Measurements from ENCODE around the gene RFX1.
"Not testable (repeated sequence)": the region's sequence is repeated elsewhere in the genome, so short reads cannot be mapped to it uniquely, and the experiment has no call there.

Gene RFX1

GRCh38 chr19:14027856-14028450 is 21.8 kb upstream of the RFX1 start, which contains the start of gene RLN3:
Gene RLN3 (plus strand): TSS chr19:14028148. CDS start chr19:14028205, 57 bp downstream.
- TF ChIP-seq, protein P1, sequence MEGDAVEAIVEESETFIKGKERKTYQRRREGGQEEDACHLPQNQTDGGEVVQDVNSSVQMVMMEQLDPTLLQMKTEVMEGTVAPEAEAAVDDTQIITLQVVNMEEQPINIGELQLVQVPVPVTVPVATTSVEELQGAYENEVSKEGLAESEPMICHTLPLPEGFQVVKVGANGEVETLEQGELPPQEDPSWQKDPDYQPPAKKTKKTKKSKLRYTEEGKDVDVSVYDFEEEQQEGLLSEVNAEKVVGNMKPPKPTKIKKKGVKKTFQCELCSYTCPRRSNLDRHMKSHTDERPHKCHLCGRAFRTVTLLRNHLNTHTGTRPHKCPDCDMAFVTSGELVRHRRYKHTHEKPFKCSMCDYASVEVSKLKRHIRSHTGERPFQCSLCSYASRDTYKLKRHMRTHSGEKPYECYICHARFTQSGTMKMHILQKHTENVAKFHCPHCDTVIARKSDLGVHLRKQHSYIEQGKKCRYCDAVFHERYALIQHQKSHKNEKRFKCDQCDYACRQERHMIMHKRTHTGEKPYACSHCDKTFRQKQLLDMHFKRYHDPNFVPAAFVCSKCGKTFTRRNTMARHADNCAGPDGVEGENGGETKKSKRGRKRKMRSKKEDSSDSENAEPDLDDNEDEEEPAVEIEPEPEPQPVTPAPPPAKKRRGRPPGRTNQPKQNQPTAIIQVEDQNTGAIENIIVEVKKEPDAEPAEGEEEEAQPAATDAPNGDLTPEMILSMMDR (IDR thresholded peaks at IDR 0.05; ENCODE audit: borderline replicate concordance, control extremely low read depth, extremely low read depth, insufficient read depth, missing control alignments) = no peak
- peak; percentile 23 for DNase-seq (ENCODE audit: low spot score)
- in situ Hi-C loops (cut with MboI; ENCODE audit: low sequenced_read_pairs, unreplicated experiment) = no loop called here

DNA sequence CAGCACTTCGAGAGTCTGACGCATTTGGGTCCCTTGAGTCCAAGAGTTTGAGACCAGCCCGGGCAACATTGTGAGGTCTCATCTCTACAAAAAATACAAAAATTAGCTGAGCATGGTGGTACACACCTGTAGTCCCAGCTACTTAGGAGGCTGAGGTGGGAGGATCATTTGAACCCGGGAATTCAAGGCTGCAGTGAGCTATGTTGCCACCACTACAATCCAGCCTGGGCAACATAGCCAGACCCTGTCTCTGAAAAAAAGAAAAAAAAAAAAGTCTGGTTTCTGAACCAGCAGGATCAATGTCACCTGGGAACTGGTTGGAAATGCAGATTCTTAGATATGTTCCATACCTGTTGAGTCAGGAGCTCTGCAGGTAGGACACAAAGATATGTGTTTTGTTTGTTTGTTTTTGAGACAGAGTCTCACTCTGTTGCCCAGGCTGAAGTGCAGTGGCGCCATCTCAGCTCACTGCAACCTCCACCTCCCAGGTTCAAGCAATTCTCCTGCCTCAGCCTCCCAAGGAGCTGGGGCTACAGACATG is 20.6 kb upstream of the RFX1 start:
- in situ Hi-C loops (cut with MboI; ENCODE audit: low sequenced_read_pairs, unreplicated experiment); DNase-seq (ENCODE audit: low spot score): not testable (repeated sequence)

DNA sequence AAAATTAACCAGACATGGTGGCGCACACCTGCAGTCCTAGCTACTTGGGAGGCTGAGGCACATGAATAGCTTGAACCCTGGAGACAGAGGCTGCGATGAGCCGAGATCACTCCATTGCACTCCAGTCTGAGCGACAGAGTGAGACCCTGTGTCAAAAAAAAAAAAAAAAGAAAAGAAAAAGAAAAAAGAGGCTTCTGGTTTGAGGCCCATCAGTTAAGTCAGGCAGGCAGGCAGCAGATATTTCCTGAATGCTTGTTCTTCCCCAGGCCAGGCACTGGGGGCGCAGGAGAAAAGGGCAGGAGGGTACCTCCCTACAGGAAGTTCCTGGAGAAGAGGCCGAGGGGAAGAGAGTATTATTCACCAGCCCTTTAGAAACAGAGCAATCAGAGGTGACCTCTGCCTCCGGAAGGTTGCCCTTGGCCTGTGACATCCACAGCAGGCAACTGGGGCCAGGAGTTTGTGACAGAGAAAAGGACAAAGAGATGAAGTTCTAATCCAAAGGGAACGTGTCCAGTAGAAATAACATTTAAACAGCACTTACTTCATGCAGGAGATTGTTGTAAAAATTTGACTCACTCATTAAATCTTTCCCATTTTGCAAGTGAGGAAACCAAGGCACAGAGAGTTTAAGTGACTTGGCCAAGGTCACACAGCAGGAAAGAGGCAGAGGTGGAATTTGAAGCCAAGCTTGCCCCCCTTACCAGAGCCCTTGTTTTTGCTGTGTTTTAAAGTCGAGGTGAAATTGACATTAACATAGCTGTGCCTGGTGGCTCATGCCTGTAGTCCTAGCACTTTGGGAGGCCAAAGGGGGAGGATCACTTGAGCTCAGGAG is 17.5 kb upstream of the RFX1 start:
- in situ Hi-C loops (cut with MboI; ENCODE audit: low sequenced_read_pairs, unreplicated experiment) = no loop called here
- DNase-seq (ENCODE audit: low spot score) = no peak
- TF ChIP-seq, protein P1 (IDR thresholded peaks at IDR 0.05; ENCODE audit: borderline replicate concordance, control extremely low read depth, extremely low read depth, insufficient read depth, missing control alignments) = no peak

- TF ChIP-seq, protein P1 (IDR thresholded peaks at IDR 0.05; ENCODE audit: borderline replicate concordance, control extremely low read depth, extremely low read depth, insufficient read depth, missing control alignments) = no peak
- in situ Hi-C loops (cut with MboI; ENCODE audit: low sequenced_read_pairs, unreplicated experiment) = no loop called here
- no peak for DNase-seq (ENCODE audit: low spot score)
Measured at GRCh38 chr19:14022469-14022868, 16.3 kb upstream of the RFX1 start.

- TF ChIP-seq, protein P1 (IDR thresholded peaks at IDR 0.05; ENCODE audit: borderline replicate concordance, control extremely low read depth, extremely low read depth, insufficient read depth, missing control alignments) = no peak
- DNase-seq (ENCODE audit: low spot score) = no peak
- in situ Hi-C loops (cut with MboI; ENCODE audit: low sequenced_read_pairs, unreplicated experiment) = no loop called here
Measured at GRCh38 chr19:14021474-14021873, 15.4 kb upstream of the RFX1 start.

DNA sequence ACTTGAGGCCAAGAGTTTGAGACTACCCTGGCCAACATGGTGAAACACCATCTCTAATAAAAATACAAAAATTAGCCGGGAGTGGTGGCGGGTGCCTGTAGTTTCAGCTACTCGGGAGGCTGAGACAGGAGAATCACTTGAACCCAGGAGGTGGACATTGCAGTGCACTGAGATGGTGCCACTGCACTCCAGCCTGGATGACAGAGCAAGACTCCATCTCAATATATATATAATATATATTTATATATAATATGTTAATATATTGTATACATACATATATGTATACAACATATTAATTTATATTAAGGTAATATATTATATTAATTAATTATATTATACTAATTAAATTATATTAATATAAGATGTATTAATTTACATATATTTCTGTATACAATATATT is 13.6 kb upstream of the RFX1 start:
- DNase-seq (ENCODE audit: low spot score); in situ Hi-C loops (cut with MboI; ENCODE audit: low sequenced_read_pairs, unreplicated experiment): not testable (repeated sequence)

- in situ Hi-C loops (cut with MboI; ENCODE audit: low sequenced_read_pairs, unreplicated experiment) = no loop called here
- TF ChIP-seq, protein P1 (IDR thresholded peaks at IDR 0.05; ENCODE audit: borderline replicate concordance, control extremely low read depth, extremely low read depth, insufficient read depth, missing control alignments) = no peak
- no peak for DNase-seq (ENCODE audit: low spot score)
Measured at GRCh38 chr19:14019100-14019499, 13.0 kb upstream of the RFX1 start.

Measured in GM13976 (cell line).